Effector memory CD4-positive, alpha-beta T cell (primary cell): ENCODE data around the gene CCDC136.

Source experiments
- DNase-seq, 3 donors: peaks; one replicate each; pipeline ENCODE4 v3.0.0-alpha.2; 2020
- H3K27ac ChIP-seq: 2 replicates; pipeline ENCODE4 v1.7.0; 2013; ENCODE audit warnings: mild to moderate bottlenecking, low read length, moderate library complexity; ENCODE audit not compliant: insufficient read depth, poor library complexity, severe bottlenecking
- H3K27me3 ChIP-seq: replicated peaks from 2 replicates; pipeline ENCODE4 v1.7.0; 2013; ENCODE audit warnings: mild to moderate bottlenecking, low read length; ENCODE audit not compliant: insufficient read depth, control insufficient read depth, poor library complexity, severe bottlenecking
- H3K36me3 ChIP-seq: 2 replicates; pipeline ENCODE4 v1.7.0; 2013; ENCODE audit warnings: mild to moderate bottlenecking, low read length, moderate library complexity; ENCODE audit not compliant: control insufficient read depth, insufficient read depth
- H3K4me1 ChIP-seq: 2 replicates; pipeline ENCODE4 v1.7.0; 2013; ENCODE audit warnings: low read length, mild to moderate bottlenecking; ENCODE audit not compliant: control insufficient read depth, insufficient read depth, poor library complexity, severe bottlenecking
- H3K4me3 ChIP-seq: 2 replicates; pipeline ENCODE4 v1.7.0; 2013; ENCODE audit warnings: low read length, low read depth, mild to moderate bottlenecking; ENCODE audit not compliant: insufficient read depth, poor library complexity, severe bottlenecking
- H3K9me3 ChIP-seq: 2 replicates; pipeline ENCODE4 v1.7.0; 2013; ENCODE audit warnings: mild to moderate bottlenecking, low read length, moderate library complexity; ENCODE audit not compliant: control insufficient read depth

CCDC136 gene

GRCh38 chr7:128804484-128804883 lies 12.7 kb downstream of the CCDC136 start:
- no peaks in the 10 kb centered on the region for H3K9me3 ChIP-seq
- H3K36me3 ChIP-seq = no peaks in the 10 kb centered on the region
- no peaks in the 10 kb centered on the region for H3K27me3 ChIP-seq
- H3K27ac ChIP-seq = no peak overlapping the region
- no peaks in the 10 kb centered on the region for H3K4me1 ChIP-seq
- H3K4me3 ChIP-seq = no peak overlapping the region
- DNase-seq = no peak

- H3K4me3 ChIP-seq = no peak overlapping the region
- H3K36me3 ChIP-seq = no peaks in the 10 kb centered on the region
- no peaks in the 10 kb centered on the region for H3K27me3 ChIP-seq
- H3K27ac ChIP-seq = no peak overlapping the region
- no peaks in the 10 kb centered on the region for H3K9me3 ChIP-seq
- no peak for DNase-seq
- no peaks in the 10 kb centered on the region for H3K4me1 ChIP-seq
Measured at GRCh38 chr7:128805225-128805624, 13.5 kb downstream of the CCDC136 start.

GRCh38 chr7:128807191-128807590 lies 15.4 kb downstream of the CCDC136 start:
- no peak overlapping the region for H3K4me3 ChIP-seq
- no peak overlapping the region for H3K27ac ChIP-seq
- H3K4me1 ChIP-seq = no peaks in the 10 kb centered on the region
- H3K36me3 ChIP-seq = no peaks in the 10 kb centered on the region
- DNase-seq = no peak
- no peaks in the 10 kb centered on the region for H3K9me3 ChIP-seq
- no peaks in the 10 kb centered on the region for H3K27me3 ChIP-seq

DNA sequence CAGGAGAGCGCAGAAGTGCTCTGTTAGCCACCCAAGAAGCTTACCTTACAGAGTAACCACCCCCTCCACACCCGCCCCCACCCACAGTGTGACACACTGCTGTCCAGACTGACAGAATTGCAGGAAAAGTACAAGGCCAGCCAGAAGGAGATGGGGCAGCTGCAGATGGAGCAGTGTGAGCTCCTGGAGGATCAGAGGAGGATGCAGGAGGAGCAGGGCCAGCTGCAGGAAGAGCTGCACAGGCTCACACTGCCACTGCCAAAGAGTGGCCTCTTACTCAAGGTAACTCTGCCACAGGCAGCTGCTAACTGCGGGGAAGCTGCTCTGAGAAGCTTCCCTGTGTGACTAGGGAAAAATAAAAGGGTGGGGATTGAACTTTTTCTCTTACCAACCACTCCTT lies 17.6 kb downstream of the CCDC136 start:
- Histone ChIP-seq H3K4me3 (no peak overlapping the region), H3K27ac (no peak overlapping the region), H3K27me3 (no peaks in the 10 kb centered on the region), H3K36me3 (no peaks in the 10 kb centered on the region), H3K9me3 (no peaks in the 10 kb centered on the region), H3K4me1 (no peaks in the 10 kb centered on the region)
- DNase-seq = no peak

DNA sequence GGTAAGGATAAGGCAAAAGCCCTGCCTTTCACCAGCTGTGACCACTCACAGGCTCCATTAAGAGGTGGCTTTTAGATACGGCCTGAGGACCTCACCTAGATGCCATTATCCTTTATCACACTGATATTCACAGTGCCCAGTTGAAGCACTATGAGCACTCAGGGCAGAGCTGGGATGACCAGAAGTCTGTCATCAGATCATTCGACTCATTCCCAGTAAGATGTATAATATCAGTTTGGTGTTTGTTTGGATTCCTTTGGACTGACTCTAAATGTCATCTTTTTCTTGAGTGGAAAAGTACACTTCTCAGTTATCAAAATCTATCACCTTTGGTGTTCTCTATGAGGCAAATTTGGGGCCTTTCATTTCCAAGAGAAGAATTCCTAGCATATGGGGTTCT lies 18.7 kb downstream of the CCDC136 start:
- no peaks in the 10 kb centered on the region for H3K4me1 ChIP-seq
- no peak overlapping the region for H3K27ac ChIP-seq
- no peaks in the 10 kb centered on the region for H3K36me3 ChIP-seq
- no peaks in the 10 kb centered on the region for H3K27me3 ChIP-seq
- DNase-seq = no peak
- H3K9me3 ChIP-seq = no peaks in the 10 kb centered on the region
- H3K4me3 ChIP-seq = no peak overlapping the region

GRCh38 chr7:128810997-128811396 lies 19.2 kb downstream of the CCDC136 start:
- Histone ChIP-seq H3K4me1 (no peaks in the 10 kb centered on the region), H3K36me3 (no peaks in the 10 kb centered on the region), H3K9me3 (no peaks in the 10 kb centered on the region), H3K27ac (no peak overlapping the region), H3K4me3 (no peak overlapping the region), H3K27me3 (no peaks in the 10 kb centered on the region)
- DNase-seq = no peak

DNA sequence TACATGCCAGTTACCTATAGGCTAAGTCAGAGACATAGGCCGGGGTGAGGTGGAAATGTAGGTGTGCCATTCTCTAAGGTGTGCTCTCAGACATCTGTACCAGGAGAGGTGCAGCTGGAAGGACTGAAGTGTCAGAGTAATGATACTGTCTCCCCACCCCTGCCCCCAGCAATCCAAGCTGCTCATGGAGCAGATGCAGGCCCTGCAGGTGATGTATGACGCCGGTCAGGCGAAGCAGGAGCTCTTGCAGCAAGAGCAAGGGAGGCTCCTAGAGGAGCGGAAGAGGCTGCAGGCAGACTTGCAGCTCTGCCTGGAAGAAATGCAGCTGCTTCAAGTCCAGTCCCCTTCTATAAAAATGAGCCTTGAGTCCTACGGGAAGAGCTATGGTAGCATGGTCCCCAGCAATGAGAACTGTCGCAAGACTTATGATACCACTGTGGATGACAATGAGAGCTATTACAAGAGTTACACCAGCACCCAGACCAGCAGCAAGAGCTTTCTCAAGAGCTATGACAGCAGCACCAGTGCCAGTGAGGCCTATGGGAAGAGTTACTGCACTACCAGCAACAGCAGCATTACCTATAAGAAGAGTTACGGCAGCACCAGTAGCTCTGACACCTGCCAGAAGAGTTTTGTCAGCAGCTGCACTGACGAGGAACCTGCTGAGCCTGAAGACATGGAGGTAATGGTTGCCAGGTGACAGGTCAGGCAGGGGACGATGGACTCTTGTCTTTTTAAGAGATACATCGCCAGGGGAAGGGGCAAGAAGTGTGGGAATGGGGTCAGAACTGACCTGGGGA lies 20.1 kb downstream of the CCDC136 start:
- Histone ChIP-seq H3K9me3 (no peaks in the 10 kb centered on the region), H3K4me3 (no peak overlapping the region), H3K27ac (no peak overlapping the region), H3K27me3 (no peaks in the 10 kb centered on the region), H3K4me1 (no peaks in the 10 kb centered on the region), H3K36me3 (no peaks in the 10 kb centered on the region)
- no peak for DNase-seq

DNA sequence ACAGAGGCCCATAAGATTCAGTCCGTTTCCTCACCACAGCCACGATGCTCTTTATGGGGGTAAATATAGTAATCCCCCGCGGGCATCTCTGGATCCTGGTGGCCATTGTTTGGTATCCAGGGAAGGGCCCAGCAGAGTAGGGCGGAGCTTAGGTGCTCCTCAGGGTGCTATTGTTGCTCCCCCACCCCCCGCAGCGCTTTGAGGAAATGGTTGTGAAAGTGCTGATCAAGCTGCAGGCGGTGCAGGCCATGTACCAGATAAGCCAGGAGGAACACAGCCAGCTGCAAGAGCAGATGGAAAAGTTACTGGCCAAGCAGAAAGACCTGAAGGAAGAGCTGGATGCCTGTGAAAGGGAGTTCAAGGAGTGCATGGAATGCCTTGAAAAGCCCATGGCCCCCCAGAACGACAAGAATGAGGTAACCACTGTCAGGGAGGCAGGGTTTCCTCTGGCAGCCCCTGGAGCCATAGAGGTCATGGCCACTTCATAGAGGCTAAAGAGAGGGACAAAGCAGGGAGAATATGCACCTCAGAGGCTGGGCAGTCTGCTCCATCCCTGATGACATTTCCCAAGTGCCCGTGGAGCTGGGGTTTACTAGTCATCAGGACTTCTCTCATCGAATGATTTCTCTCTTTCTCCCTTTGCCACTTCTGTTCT lies 20.9 kb downstream of the CCDC136 start:
- Histone ChIP-seq H3K4me3 (no peak overlapping the region), H3K27me3 (no peaks in the 10 kb centered on the region), H3K27ac (no peak overlapping the region), H3K36me3 (no peaks in the 10 kb centered on the region), H3K9me3 (no peaks in the 10 kb centered on the region), H3K4me1 (no peaks in the 10 kb centered on the region)
- no peak for DNase-seq

GRCh38 chr7:128814499-128814898 lies 22.7 kb downstream of the CCDC136 start:
- Histone ChIP-seq H3K36me3 (no peaks in the 10 kb centered on the region), H3K27ac (no peak overlapping the region), H3K4me1 (no peaks in the 10 kb centered on the region), H3K27me3 (no peaks in the 10 kb centered on the region), H3K9me3 (no peaks in the 10 kb centered on the region), H3K4me3 (no peak overlapping the region)
- DNase-seq = no peak

GRCh38 chr7:128815289-128815942 lies 23.6 kb downstream of the CCDC136 start:
- no peaks in the 10 kb centered on the region for H3K36me3 ChIP-seq
- no peaks in the 10 kb centered on the region for H3K4me1 ChIP-seq
- no peak overlapping the region for H3K4me3 ChIP-seq
- H3K27me3 ChIP-seq = no peaks in the 10 kb centered on the region
- DNase-seq = no peak
- H3K9me3 ChIP-seq = no peaks in the 10 kb centered on the region
- H3K27ac ChIP-seq = no peak overlapping the region
